NCI-H1417 treated with DMSO at 0.1 percent for 48 hours (cell line): ENCODE results near the gene CLDN20.
"Not testable (repeated sequence)": the region's sequence is repeated elsewhere in the genome, so short reads cannot be mapped to it uniquely, and the experiment has no call there.

Experiments used
- DNase-seq: peaks from one replicate; lab custom pipeline; 2025; lab: John Stamatoyannopoulos, UW

CLDN20 gene

DNA sequence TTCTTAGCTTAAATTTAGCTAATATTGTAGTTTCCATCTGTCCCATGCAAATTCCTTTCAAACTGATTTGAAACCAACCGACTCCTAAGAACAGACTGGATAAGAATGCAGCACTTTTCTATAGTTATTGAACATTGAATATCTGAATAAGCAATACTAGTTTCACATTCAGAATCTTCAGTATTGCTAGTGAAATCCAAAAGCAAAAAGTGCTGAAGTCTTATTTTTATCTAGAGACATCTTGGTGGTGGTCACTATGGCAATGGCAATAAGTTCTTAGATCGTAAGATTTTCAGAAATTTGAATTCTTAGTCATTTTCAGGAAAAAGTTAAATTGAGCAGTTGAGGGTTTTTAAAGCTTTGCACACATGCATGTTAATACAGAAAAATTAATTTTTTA, 47.8 kb downstream of the CLDN20 start:
- DNase-seq, result no peak

DNA sequence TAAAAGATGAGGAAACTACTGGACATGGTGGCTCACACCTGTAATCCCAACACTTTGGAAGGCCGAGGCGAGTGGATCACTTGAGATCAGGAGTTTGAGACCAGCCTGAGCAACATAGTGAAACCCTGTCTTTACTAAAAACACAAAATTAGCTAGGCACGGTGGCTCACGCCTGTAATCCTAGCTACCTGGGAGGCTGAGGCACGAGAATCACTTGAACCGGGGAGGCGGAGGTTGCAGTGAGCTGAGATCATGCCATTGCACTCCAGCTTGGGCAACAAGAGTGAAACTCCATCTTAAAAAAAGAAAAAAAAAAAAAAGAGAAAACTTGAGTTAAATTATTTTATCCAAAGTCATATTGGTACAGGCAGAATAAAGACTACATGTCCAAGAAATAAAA, 49.1 kb downstream of the CLDN20 start:
- DNase-seq, result not testable (repeated sequence)

DNA sequence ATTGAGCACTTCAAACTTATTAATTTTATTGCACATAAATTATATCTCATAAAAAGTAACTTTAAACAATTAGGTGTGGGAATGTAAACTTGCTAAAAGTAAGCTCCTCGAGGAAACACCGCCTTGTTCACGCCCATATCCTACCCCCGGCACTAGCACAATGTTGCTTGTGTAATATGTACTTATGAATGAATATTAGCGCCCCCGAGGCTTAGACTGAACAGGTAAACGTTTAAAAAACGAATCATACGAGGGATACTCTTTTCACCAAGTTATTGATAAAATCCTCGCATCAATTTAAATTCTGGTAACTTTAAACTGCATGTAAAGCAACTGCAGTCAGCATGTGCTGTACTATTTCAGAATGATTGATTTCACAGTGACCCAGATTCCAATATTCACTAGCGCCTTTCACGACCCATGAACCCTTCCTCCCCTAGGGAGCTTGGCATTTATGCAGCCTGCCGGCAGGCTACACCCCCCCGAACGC, 49.8 kb downstream of the CLDN20 start:
- DNase-seq, result no peak

DNA sequence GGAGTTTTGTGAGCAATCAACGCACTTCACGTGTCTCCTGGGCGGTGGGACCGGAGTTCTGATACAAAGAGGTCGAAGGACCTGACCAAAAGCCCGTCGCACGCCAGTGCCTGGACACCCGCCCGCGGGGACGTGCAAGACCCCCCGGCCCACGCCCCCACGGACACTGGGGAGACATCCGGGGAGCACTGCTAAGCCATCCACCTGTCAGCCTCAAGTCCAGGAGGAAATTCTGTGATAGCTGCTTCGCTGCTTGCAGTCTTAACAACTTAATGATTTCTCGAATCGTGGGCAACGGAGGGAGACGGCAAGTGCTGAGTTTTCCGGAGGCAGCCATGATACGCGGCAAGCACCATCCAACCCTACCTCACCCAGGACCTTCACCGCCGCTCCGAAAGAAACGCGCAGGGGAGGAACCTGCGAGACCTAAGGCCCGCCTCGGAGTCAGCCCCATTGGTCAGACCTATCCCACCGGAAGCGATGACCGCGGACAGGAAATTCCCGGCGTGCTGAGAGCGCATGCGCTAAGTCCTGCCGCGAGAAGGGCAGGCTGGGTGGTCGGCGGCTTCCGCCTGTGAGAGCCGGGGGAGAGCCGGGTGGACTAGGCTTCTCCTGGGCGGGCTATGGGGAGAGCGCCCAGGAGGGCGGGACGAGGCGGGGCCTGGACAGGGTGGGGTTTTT, 50.4 kb downstream of the CLDN20 start, which contains the start of gene TFB1M:
Gene TFB1M, minus strand, starts transcription at position 393 of the 681 bp plus-strand sequence. Its CDS starts 56 bp downstream, at position 337.
- DNase-seq, result peak; percentile 97

DNA sequence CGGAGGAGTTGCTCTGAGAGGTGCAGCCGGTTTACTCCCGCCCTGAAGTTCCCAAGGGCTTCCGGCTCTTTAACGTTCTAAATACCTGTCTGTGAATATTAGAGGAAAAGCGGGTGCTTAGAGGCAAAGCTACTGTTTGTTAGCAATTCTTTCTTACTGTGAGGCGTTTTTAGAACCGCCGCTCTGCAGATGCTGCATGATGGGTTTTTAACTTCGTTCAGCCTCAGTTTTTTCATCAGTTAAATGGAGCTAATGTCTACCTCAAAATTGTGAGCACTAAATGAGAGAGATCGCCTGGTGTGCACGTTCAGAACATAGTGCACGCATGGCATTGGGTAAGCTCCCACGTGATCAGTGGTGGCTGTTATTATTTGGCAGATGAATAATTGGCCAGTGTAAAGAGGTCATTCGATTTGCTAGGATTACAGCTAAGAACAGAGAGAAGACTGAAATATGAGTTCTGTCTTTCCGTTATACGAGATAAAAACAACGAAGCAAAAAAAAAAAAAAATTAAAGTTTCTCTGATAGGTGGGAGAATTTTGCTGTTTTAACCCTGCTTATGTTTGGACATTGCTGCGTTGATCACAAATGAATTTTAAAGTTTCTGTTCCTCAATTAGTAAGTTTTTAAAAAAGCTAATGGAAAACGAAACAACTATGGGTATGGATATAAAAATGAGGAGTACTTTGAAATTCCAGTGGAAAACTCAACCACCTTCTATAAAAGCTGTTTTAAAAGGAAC, 51.1 kb downstream of the CLDN20 start:
- peak; percentile 97 for DNase-seq

DNA sequence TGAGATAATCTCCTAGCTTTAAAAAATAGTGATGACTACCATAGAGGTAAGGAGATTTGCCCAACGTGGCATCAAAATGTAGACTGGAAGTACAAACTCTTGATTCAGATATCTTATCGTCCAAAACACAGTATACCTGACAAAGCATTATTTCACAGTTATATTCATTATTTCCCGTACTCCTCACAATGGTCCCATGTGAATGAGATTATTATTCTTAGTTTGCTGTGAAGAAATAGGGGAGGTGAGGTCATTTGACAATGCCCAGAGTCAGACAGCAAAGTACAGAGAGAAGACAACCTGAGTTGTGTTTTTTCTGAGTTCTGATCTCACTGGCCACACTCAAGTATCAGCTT, 51.7 kb downstream of the CLDN20 start:
- no peak for DNase-seq

DNA sequence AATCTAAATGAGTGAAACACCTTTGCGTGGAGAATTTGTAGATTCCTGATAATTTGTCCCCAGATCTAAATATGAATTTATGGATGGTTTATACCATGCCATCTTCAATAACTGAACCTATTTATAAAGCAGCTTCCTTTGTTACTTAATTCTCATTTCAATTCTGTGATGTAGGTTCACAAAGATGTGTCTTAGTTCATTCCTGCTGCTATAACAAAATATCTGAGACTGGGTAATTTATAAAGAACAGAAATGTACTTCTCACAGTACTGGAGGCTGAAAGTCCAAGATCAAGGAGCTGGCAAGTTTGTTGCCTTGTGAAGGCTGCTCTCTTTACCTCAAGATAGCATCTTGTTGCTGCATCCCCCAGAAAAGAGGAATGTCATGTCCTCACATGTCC, 52.6 kb downstream of the CLDN20 start:
- DNase-seq, result no peak

DNA sequence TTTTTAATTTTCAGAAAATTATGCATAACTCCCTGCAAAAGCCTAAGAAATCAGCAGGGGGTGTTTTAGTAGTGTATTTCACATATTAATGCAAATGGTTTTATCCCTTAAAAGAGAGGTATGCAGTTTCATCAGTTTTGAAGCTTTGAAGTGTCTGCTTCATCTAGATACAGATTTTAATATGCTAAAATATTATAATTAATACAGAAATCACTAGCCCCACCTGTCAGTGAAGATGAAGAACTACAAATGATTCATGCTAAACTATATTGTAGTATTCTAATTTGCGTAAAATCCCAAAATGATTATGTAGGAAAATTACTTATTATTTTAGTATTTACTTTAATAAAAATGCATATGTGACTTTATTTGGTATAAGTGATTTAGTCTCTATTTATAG, 53.4 kb downstream of the CLDN20 start:
- DNase-seq, result no peak

DNA sequence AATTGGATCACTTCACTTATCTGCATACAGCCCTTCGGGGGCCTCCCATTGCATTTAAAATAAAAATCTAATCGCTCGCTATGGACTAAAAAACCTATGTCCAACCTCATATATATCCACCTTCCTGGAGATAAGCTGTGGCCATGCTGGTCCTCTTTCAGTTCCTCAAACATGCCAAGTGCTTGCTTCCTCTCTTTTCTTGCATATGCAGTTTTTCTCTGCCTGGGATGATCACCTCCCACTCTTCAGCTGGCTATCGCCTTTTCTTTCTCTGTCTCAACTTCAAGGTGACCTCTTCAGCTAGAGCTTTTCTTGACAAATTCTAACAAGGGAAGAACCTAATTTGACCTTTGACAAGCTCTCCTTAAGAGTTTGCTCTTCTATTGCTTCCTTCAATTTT, 56.1 kb downstream of the CLDN20 start:
- no peak for DNase-seq

DNA sequence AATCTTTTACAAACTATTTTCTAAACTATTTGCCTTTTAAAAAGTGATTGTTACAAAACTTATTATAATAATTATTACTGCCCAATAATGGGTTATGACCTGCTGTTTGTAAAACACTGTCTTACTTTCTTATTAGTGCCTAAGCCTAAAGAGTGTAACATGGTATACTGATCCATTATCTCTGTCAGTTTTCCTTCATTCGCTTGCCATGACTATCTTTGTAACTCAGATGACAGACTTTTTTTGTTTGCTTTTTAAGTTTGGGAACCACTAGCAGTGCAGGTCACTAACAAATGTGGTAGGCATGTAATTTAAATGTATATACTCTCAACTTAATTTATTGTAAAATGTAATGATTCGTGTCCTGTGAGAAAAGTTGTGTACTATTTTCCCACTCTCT, 60.4 kb downstream of the CLDN20 start:
- DNase-seq, result no peak

DNA sequence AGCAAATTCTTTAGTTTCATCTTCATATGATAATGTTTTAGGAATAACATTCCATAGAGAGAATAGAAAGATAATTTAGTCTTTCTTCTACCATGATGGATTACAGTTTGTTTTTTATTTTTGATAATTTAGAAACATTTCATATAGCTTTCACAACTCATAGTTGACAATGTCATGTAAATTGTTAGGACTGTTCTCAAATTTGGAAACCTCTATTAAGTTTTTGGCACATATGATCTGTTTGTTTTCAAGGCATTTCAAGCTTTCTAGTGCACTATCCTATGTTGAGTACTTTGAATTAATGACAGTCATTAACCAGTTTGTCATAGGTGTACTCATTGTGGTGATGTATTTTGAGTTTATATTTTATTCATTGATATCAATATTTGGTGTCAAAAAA, 61.2 kb downstream of the CLDN20 start:
- DNase-seq, result no peak

DNA sequence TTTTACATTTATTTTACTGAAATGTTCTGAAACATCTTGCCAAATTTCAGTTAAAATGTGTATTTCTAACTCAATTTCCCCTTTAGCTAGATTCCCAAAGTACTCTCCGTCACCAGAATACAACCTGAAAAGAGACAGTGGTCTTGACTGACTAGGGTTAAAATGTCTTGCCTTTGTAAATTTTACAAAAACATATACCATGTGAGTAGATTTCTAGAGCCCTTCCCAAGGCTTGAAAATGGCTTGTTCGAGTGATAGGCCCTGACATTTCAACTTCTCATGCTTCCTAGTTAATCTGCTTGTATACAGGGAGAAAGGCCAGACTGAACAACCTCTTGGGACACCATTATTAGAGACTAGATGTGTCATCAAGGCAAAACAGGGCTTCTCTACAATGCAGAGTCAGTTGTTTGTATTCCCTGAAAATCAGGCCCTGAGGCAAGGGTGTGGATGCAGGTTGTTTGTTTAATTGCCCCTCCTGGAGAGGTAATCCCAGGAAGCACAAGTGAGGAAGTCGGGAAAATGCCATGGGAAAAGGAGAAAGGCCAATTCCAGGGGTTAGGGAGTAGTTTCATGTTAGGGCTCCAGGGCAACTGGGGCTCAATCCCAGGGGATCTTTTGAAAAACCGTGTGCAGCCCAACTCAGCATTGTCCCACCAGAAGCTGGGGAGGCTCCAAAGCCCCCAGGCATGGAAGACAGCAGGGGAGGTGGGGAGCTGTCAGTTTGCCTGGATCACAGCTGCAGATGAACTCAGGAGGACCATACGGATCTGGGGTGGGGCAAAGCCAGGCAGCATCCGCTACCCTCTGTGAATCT, 62.1 kb downstream of the CLDN20 start:
- DNase-seq, result no peak
